Measurements from ENCODE around the gene NR2F6.

The NR2F6 gene

GRCh38 chr19:17289489-17289888 lies 43.8 kb upstream of the NR2F6 start:
- no peak overlapping the region for H3K27ac ChIP-seq (ENCODE audit: poor library complexity, severe bottlenecking)
- H3K4me3 ChIP-seq (ENCODE audit: severe bottlenecking) = no peak overlapping the region
- H3K36me3 ChIP-seq (ENCODE audit: low read depth) = peaks cover 5% of the 10 kb centered on the region; the same call in 1 of the 2 replicates
- no peak for TF ChIP-seq CTCF (IDR thresholded peaks at IDR 0.05; ENCODE audit: poor library complexity, severe bottlenecking)
- no peaks in the 10 kb centered on the region for H3K9me3 ChIP-seq (ENCODE audit: severe bottlenecking)
- ATAC-seq (ENCODE audit: low read depth) = no peak
- H3K4me1 ChIP-seq (ENCODE audit: insufficient read depth, poor library complexity, severe bottlenecking) = no peaks in the 10 kb centered on the region
- no peaks in the 10 kb centered on the region for H3K27me3 ChIP-seq (ENCODE audit: insufficient read depth, poor library complexity, severe bottlenecking)
- no peak for DNase-seq (ENCODE audit: low spot score)

- ATAC-seq (ENCODE audit: low read depth) = no peak
Observed at GRCh38 chr19:17286752-17287151, 41.0 kb upstream of the NR2F6 start.

GRCh38 chr19:17286263-17286662 lies 40.5 kb upstream of the NR2F6 start:
- Histone ChIP-seq H3K27me3 (ENCODE audit: insufficient read depth, poor library complexity, severe bottlenecking) (no peaks in the 10 kb centered on the region), H3K9me3 (ENCODE audit: severe bottlenecking) (no peaks in the 10 kb centered on the region), H3K27ac (ENCODE audit: poor library complexity, severe bottlenecking) (no peak overlapping the region), H3K4me3 (ENCODE audit: severe bottlenecking) (no peak overlapping the region), H3K36me3 (ENCODE audit: low read depth) (no peaks in the 10 kb centered on the region), H3K4me1 (ENCODE audit: insufficient read depth, poor library complexity, severe bottlenecking) (no peaks in the 10 kb centered on the region)
- no peak for TF ChIP-seq CTCF (IDR thresholded peaks at IDR 0.05; ENCODE audit: poor library complexity, severe bottlenecking)
- DNase-seq (ENCODE audit: low spot score) (no peak), ATAC-seq (ENCODE audit: low read depth) (no peak)

More at GRCh38 chr19:17286752-17287151, 41.0 kb upstream of the NR2F6 start:
- DNase-seq (ENCODE audit: low spot score) = no peak
- Histone ChIP-seq H3K4me3 (ENCODE audit: severe bottlenecking) (no peak overlapping the region), H3K4me1 (ENCODE audit: insufficient read depth, poor library complexity, severe bottlenecking) (no peaks in the 10 kb centered on the region), H3K36me3 (ENCODE audit: low read depth) (no peaks in the 10 kb centered on the region), H3K27me3 (ENCODE audit: insufficient read depth, poor library complexity, severe bottlenecking) (no peaks in the 10 kb centered on the region), H3K9me3 (ENCODE audit: severe bottlenecking) (no peaks in the 10 kb centered on the region), H3K27ac (ENCODE audit: poor library complexity, severe bottlenecking) (no peak overlapping the region)
- TF ChIP-seq CTCF (IDR thresholded peaks at IDR 0.05; ENCODE audit: poor library complexity, severe bottlenecking) = no peak

GRCh38 chr19:17285415-17286135 lies 39.9 kb upstream of the NR2F6 start:
- DNase-seq (ENCODE audit: low spot score) (no peak), ATAC-seq (ENCODE audit: low read depth) (no peak)
- no peak overlapping the region for H3K4me3 ChIP-seq (ENCODE audit: severe bottlenecking)
- H3K4me1 ChIP-seq (ENCODE audit: insufficient read depth, poor library complexity, severe bottlenecking) = no peaks in the 10 kb centered on the region
- H3K36me3 ChIP-seq (ENCODE audit: low read depth) = no peaks in the 10 kb centered on the region
- H3K9me3 ChIP-seq (ENCODE audit: severe bottlenecking) = no peaks in the 10 kb centered on the region
- H3K27ac ChIP-seq (ENCODE audit: poor library complexity, severe bottlenecking) = no peak overlapping the region
- no peaks in the 10 kb centered on the region for H3K27me3 ChIP-seq (ENCODE audit: insufficient read depth, poor library complexity, severe bottlenecking)
- TF ChIP-seq CTCF (IDR thresholded peaks at IDR 0.05; ENCODE audit: poor library complexity, severe bottlenecking) = no peak

- TF ChIP-seq CTCF (IDR thresholded peaks at IDR 0.05; ENCODE audit: poor library complexity, severe bottlenecking) = no peak
- no peak for ATAC-seq (ENCODE audit: low read depth)
- H3K27ac ChIP-seq (ENCODE audit: poor library complexity, severe bottlenecking) = no peak overlapping the region
- no peaks in the 10 kb centered on the region for H3K9me3 ChIP-seq (ENCODE audit: severe bottlenecking)
- H3K36me3 ChIP-seq (ENCODE audit: low read depth) = no peaks in the 10 kb centered on the region
- H3K4me3 ChIP-seq (ENCODE audit: severe bottlenecking) = no peak overlapping the region
- H3K27me3 ChIP-seq (ENCODE audit: insufficient read depth, poor library complexity, severe bottlenecking) = no peaks in the 10 kb centered on the region
- no peak for DNase-seq (ENCODE audit: low spot score)
- no peaks in the 10 kb centered on the region for H3K4me1 ChIP-seq (ENCODE audit: insufficient read depth, poor library complexity, severe bottlenecking)
Observed at GRCh38 chr19:17283504-17283996, 37.8 kb upstream of the NR2F6 start.

Data from RWPE2 (cell line).